Neutrophil (primary cell): ENCODE measurements around the gene POLN.

Source experiments
- H3K27ac ChIP-seq: fragments of 200-600 bp; sonication (generic); 2 replicates; pipeline ENCODE4 v1.5.1; 2016; ENCODE audit warnings: mild to moderate bottlenecking, moderate library complexity
- H3K27me3 ChIP-seq: fragments of 200-600 bp; sonication (generic); 2 replicates; pipeline ENCODE4 v1.6.0; 2016; ENCODE audit warnings: mild to moderate bottlenecking
- H3K36me3 ChIP-seq: fragments of 200-600 bp; sonication (generic); 2 replicates; pipeline ENCODE4 v1.5.1; 2017
- H3K4me1 ChIP-seq, 2 experiments: fragments of 200-600 bp in 1 of 2; sonication (generic) in 1 of 2; 1 replicate in 1 of 2; 2 replicates in 1 of 2; pipeline versions ENCODE4 v1.5.1 to v1.6.1; 2013 to 2016; ENCODE audit warnings: low read depth in 1 of 2, low read length in 1 of 2, mild to moderate bottlenecking in 1 of 2, moderate library complexity in 1 of 2; ENCODE audit not compliant: control insufficient read depth in 1 of 2, insufficient read depth in 1 of 2
- H3K4me3 ChIP-seq, 2 experiments: fragments of 200-600 bp in 1 of 2; sonication (generic) in 1 of 2; 1 replicate in 1 of 2; 2 replicates in 1 of 2; pipeline ENCODE4 v1.5.1; 2013 to 2016; ENCODE audit warnings: low read depth in 1 of 2, low read length in 1 of 2, mild to moderate bottlenecking in 1 of 2, moderate library complexity in 1 of 2
- H3K9me3 ChIP-seq: fragments of 200-600 bp; sonication (generic); 2 replicates; pipeline ENCODE4 v1.5.1; 2016
- TF ChIP-seq, protein P1 (sequence below): fragments of 200-600 bp; sonication (generic); IDR thresholded peaks from 2 replicates; pipeline ENCODE4 v1.5.1; 2016; ENCODE audit warnings: antibody characterized with exemption

Gene POLN

DNA sequence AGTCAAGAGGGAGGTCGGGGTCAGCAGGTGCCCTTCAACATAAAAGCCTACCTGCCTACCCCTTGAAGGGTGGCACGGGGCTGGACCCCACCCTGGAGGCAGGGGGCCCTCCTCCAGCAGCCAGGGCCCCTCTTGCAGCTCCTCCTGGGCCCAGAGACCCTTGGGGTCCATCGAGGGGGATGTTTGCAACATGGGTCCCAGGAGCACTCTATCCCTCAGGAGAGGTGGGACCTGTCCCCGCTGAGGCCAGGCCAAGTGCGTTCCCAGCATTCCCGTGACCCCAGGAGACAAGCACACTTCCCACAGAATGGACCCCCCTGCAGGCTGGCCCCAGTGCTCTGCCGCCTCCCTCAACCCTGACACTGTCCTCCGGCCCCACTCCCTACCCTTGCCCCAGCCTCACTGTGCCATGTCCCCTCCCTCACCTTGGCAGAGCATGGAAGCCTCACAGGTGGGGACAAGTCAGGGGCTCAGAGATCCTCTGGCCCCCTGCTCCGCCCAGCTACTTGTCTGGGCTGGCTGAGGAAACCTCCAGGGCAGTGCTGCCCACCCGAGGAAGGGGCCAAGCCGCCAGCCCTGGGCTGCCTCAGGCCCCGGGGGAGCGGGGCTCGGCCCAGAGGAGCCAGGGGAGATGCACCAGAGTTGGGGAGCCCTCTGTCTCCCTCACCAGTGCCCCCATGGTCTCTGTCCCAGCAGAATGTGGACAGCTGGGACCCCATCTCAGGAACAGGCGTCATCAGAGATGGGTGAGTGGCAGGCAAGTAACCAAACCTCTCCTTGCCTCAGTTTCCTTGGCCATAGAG is 17.8 kb upstream of the POLN start:
- Histone ChIP-seq H3K4me3 (no peak overlapping the region), H3K27ac (no peak overlapping the region), H3K9me3 (no peaks in the 10 kb centered on the region), H3K4me1 (peaks cover 14 to 26% of the 10 kb centered on the region in 2 experiments), H3K27me3 (no peaks in the 10 kb centered on the region), H3K36me3 (peaks cover 25% of the 10 kb centered on the region)
- TF ChIP-seq, protein P1, sequence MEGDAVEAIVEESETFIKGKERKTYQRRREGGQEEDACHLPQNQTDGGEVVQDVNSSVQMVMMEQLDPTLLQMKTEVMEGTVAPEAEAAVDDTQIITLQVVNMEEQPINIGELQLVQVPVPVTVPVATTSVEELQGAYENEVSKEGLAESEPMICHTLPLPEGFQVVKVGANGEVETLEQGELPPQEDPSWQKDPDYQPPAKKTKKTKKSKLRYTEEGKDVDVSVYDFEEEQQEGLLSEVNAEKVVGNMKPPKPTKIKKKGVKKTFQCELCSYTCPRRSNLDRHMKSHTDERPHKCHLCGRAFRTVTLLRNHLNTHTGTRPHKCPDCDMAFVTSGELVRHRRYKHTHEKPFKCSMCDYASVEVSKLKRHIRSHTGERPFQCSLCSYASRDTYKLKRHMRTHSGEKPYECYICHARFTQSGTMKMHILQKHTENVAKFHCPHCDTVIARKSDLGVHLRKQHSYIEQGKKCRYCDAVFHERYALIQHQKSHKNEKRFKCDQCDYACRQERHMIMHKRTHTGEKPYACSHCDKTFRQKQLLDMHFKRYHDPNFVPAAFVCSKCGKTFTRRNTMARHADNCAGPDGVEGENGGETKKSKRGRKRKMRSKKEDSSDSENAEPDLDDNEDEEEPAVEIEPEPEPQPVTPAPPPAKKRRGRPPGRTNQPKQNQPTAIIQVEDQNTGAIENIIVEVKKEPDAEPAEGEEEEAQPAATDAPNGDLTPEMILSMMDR: no peak

DNA sequence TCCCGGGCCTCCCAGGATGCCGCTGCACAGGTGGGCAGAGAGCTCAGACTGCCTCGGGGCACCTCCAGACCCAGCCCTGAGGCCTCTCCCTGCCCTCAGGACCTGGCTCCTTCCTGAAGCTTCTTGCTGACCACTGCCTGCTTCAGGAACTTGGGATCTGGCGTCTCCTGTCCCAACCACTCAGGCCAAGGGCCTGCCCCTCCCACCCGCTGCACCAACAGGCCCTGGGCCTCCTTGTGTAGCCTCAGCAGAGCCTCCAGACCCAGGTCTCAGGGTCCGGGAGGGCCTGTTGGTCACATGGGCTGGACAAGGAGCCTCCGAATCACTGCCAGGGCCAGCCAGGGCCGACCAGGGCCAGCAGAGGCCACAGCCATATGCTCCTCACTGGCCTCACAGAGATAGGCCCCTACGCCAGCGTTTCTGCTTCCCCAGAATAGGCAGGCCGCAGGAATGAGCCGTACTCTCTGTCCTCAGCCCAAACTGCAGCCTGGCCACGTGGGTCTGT is 17.2 kb upstream of the POLN start:
- Histone ChIP-seq H3K9me3 (no peaks in the 10 kb centered on the region), H3K27me3 (no peaks in the 10 kb centered on the region), H3K4me3 (no peak overlapping the region), H3K4me1 (peaks cover 14 to 26% of the 10 kb centered on the region in 2 experiments), H3K36me3 (peaks cover 31% of the 10 kb centered on the region), H3K27ac (no peak overlapping the region)
- TF ChIP-seq, protein P1: no peak

DNA sequence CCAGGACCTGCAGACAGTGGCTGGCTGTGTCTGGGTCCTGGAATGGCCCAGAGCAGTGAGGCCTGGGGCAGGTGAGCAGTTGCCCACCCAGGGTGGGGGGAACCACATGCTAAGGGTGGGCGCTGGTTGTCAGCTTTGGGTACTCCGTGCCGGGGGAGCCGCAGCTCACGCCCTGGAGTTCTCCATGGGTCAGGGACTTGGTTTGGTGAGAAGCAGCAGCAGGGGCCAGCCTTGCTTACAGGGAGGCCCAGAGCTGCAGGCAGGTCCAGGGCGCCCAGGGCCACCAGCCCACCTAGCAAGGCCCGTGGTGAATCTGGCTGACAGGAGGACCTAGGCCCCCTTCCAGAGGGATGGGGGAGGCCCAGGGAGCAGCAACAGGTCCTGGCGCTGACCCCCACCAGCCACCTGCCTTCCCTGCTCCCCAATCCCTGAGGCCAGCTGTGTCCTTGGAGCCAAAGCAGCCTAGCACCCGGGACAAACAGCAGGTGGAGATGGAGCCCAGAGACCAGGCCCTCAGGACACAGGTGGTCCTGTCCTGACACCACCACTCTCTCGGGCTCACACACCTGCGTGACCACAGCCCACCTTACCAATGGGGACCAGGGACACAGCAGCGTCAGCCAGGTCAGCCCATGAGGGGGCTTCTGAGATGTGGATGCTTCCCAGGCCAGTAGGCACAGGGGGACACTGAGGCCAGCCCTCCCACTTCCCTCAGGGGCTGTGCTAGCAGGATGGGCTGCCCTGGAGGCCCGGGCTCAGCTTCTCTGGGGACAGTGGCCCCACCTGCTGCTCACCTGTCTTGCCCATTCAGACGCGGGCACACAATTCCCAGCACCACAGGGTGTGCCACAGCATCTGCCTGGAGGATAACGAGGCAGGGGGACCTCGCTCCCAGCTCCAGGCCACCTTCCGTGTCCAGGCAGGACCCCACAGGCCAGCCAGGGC is 16.4 kb upstream of the POLN start:
- H3K4me1 ChIP-seq: peaks cover 14 to 26% of the 10 kb centered on the region in 2 experiments

DNA sequence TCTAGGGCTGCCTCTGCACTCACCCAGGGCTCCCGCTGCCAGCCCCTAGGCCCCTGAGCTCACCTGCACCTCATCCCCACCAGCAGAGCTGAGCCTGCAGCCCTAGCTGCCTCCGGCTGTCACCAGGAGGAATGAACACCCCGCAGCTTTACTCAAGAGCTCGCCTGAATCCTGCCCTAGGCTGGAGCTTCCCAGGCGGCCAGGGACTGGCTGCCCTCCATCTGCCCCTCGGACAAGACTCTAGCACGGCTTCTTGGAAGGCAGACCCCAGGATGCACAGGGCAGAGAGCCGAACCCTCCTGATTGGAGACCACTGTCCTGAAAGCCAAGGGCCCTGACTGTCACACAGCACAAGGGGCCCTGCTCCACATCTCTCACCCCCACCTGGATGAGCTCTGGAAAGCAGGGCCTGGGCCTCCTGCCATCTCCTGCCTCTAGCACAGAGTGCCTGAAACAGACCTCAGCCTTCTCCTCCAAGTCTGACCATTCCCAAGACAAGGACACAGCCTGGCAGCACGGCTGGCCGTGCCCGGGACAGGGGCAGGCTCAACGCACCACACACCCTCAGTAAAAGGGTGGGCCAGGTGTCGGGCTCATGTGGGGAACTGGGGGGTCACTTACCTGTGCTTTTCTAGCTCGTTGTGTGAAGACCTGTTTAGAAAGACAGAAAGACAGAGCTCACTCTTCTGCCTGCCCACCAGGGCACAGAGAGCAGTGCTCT is 15.6 kb upstream of the POLN start:
- no peak overlapping the region for H3K27ac ChIP-seq
- H3K9me3 ChIP-seq: no peaks in the 10 kb centered on the region
- H3K4me1 ChIP-seq: peaks cover 8 to 17% of the 10 kb centered on the region in 2 experiments
- H3K36me3 ChIP-seq: peaks cover 46% of the 10 kb centered on the region
- H3K4me3 ChIP-seq: no peak overlapping the region
- H3K27me3 ChIP-seq: no peaks in the 10 kb centered on the region
- TF ChIP-seq, protein P1: no peak

More for the DNA sequence above, 16.4 kb upstream of the POLN start:
- no peaks in the 10 kb centered on the region for H3K27me3 ChIP-seq
- peaks cover 37% of the 10 kb centered on the region for H3K36me3 ChIP-seq
- H3K27ac ChIP-seq: no peak overlapping the region
- no peaks in the 10 kb centered on the region for H3K9me3 ChIP-seq
- H3K4me3 ChIP-seq: no peak overlapping the region
- TF ChIP-seq, protein P1: no peak

DNA sequence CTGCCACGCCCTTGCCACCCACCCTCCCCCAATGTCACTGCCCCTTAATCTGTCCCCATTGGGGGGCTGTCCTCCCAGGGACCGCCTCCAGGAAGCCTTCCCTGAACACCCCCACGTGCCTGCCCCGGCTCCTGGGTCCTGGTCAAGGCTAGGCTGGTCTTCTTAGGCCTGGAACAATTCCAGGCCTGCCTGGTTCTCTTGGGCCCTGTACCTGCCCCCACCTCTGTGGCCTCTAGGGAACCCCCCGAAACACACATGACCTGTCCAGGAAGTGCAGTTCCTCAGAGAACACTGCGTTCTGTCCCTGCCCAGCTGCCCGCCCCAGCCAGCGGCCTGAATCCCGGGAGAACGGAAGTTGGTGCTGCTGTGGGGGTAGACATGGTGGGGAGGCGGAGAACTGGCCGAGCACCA is 14.9 kb upstream of the POLN start:
- Histone ChIP-seq H3K27me3 (no peaks in the 10 kb centered on the region), H3K36me3 (peaks cover 53% of the 10 kb centered on the region), H3K4me1 (peaks cover 8 to 15% of the 10 kb centered on the region in 2 experiments), H3K9me3 (no peaks in the 10 kb centered on the region), H3K4me3 (no peak overlapping the region), H3K27ac (no peak overlapping the region)
- TF ChIP-seq, protein P1: no peak
